ENCODE results near the gene CXCR5. TPM values are rescaled to one million over a fixed set of nuclear protein-coding genes. Genes with fewer than 3 reads are reported as not detected.

The CXCR5 gene
- total and polyA plus RNA-seq, 10 of the 15 experiments (the other 5 are each of a cell fraction or from before 2014, with no cell fraction given) = 0.03 to 0.63 (median 0.25) TPM

- TF ChIP-seq, protein P1, sequence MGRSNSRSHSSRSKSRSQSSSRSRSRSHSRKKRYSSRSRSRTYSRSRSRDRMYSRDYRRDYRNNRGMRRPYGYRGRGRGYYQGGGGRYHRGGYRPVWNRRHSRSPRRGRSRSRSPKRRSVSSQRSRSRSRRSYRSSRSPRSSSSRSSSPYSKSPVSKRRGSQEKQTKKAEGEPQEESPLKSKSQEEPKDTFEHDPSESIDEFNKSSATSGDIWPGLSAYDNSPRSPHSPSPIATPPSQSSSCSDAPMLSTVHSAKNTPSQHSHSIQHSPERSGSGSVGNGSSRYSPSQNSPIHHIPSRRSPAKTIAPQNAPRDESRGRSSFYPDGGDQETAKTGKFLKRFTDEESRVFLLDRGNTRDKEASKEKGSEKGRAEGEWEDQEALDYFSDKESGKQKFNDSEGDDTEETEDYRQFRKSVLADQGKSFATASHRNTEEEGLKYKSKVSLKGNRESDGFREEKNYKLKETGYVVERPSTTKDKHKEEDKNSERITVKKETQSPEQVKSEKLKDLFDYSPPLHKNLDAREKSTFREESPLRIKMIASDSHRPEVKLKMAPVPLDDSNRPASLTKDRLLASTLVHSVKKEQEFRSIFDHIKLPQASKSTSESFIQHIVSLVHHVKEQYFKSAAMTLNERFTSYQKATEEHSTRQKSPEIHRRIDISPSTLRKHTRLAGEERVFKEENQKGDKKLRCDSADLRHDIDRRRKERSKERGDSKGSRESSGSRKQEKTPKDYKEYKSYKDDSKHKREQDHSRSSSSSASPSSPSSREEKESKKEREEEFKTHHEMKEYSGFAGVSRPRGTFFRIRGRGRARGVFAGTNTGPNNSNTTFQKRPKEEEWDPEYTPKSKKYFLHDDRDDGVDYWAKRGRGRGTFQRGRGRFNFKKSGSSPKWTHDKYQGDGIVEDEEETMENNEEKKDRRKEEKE (IDR thresholded peaks at IDR 0.05) = no peak
- no peak for TF ChIP-seq TAF1 (IDR thresholded peaks at IDR 0.05; ENCODE audit: borderline replicate concordance, low read depth, low read length)
- TF ChIP-seq ATF2 (IDR thresholded peaks at IDR 0.05; ENCODE audit: low read length) = peak; percentile 94
- TF ChIP-seq IKZF2 (IDR thresholded peaks at IDR 0.05) = peak; percentile 98 to 99
- no peak for TF ChIP-seq ZNF274 (IDR thresholded peaks at IDR 0.05; ENCODE audit: insufficient read depth, insufficient read length)
- TF ChIP-seq ETV6 (conservative IDR thresholded peaks at IDR 0.05 in 1 of 2, IDR thresholded peaks at IDR 0.05 in 1 of 2; ENCODE audit: borderline replicate concordance in 1 of 2, low read depth in 1 of 2) = no peak; a peak in 1 of 4 replicates
- no peak for TF ChIP-seq CBFB (IDR thresholded peaks at IDR 0.05; ENCODE audit: low read depth)
- peak; percentile 98 for TF ChIP-seq NR2F1 (conservative IDR thresholded peaks at IDR 0.05)
- TF ChIP-seq, protein P2, sequence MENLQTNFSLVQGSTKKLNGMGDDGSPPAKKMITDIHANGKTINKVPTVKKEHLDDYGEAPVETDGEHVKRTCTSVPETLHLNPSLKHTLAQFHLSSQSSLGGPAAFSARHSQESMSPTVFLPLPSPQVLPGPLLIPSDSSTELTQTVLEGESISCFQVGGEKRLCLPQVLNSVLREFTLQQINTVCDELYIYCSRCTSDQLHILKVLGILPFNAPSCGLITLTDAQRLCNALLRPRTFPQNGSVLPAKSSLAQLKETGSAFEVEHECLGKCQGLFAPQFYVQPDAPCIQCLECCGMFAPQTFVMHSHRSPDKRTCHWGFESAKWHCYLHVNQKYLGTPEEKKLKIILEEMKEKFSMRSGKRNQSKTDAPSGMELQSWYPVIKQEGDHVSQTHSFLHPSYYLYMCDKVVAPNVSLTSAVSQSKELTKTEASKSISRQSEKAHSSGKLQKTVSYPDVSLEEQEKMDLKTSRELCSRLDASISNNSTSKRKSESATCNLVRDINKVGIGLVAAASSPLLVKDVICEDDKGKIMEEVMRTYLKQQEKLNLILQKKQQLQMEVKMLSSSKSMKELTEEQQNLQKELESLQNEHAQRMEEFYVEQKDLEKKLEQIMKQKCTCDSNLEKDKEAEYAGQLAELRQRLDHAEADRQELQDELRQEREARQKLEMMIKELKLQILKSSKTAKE (IDR thresholded peaks at IDR 0.05; ENCODE audit: low read depth, poor library complexity, severe bottlenecking) = peak; percentile 91
- TF ChIP-seq HDAC6 (IDR thresholded peaks at IDR 0.05; ENCODE audit: unreplicated experiment) = no peak
- TF ChIP-seq SMAD1 (IDR thresholded peaks at IDR 0.05; ENCODE audit: low read depth, partially characterized antibody) = no peak
- no peak for TF ChIP-seq CHD1 (IDR thresholded peaks at IDR 0.05; ENCODE audit: low read depth, low read length)
- no peak for TF ChIP-seq NR2C1 (IDR thresholded peaks at IDR 0.05)
- TF ChIP-seq ATF3 (IDR thresholded peaks at IDR 0.05; ENCODE audit: borderline replicate concordance, extremely low read depth, low read depth, low read length) = no peak
- peak; percentile 75; the same call in 1 of the 2 replicates for TF ChIP-seq MTA3 (IDR thresholded peaks at IDR 0.05; ENCODE audit: borderline replicate concordance, low read length)
- no peak; the same call in 1 of the 2 replicates for TF ChIP-seq FOXK2 (IDR thresholded peaks at IDR 0.05)
- TF ChIP-seq EP300 (IDR thresholded peaks at IDR 0.05; ENCODE audit: borderline replicate concordance in 1 of 2, control insufficient read depth in 1 of 2, low read depth in 2 of 2, low read length in 2 of 2) = peak in 1 of 2 experiments; percentile 77; a peak in 2 of 4 replicates
- no peak for TF ChIP-seq BRCA1 (IDR thresholded peaks at IDR 0.05; ENCODE audit: low read depth, low read length)
These were observed 44.7 kb upstream of the CXCR5 start (continued) for GRCh38 chr11:118838905-118839553.
